ENCODE measurements around the gene EVI5. TPM values are rescaled to one million over a fixed set of nuclear protein-coding genes. Genes with fewer than 3 reads are reported as not detected.

The EVI5 gene
- total and polyA plus RNA-seq, 12 donors, result 3.6 to 63.1 (median 45.2) TPM

DNA sequence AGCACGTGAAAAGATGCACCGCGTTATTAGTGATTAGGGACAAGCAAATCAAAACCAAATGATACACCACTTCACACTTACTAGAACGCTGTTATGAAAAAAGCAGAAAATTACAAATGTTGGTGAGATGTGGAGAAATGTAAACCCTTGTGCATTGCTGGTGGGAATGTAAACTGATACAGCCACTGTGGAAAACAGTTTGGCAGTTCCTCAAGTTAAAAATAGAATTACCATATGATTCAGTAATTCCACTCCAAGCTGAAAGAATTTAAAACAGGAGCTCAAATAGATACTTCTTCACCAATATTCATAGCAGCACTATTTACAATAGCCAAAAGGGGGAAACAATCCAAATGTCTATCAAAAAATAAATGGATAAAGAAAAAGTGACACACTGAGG lies 10.3 kb upstream of the EVI5 start:
- H3K4me3 ChIP-seq, result no peak overlapping the region
- 85 to 97% (median 93%) methylated on average over 4 of the region's 4 CpGs for WGBS, 4 donors
- no peak for TF ChIP-seq POLR2A (IDR thresholded peaks at IDR 0.05)
- TF ChIP-seq, protein P1, sequence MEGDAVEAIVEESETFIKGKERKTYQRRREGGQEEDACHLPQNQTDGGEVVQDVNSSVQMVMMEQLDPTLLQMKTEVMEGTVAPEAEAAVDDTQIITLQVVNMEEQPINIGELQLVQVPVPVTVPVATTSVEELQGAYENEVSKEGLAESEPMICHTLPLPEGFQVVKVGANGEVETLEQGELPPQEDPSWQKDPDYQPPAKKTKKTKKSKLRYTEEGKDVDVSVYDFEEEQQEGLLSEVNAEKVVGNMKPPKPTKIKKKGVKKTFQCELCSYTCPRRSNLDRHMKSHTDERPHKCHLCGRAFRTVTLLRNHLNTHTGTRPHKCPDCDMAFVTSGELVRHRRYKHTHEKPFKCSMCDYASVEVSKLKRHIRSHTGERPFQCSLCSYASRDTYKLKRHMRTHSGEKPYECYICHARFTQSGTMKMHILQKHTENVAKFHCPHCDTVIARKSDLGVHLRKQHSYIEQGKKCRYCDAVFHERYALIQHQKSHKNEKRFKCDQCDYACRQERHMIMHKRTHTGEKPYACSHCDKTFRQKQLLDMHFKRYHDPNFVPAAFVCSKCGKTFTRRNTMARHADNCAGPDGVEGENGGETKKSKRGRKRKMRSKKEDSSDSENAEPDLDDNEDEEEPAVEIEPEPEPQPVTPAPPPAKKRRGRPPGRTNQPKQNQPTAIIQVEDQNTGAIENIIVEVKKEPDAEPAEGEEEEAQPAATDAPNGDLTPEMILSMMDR (IDR thresholded peaks at IDR 0.05), result no peak
- intact Hi-C loops (cut with DNase I), result no loop called here
- no peaks in the 10 kb centered on the region for H3K36me3 ChIP-seq (replicated peaks in 1 of 2)
- no peaks in the 10 kb centered on the region for H3K27me3 ChIP-seq
- DNase-seq, result no peak
- no peaks in the 10 kb centered on the region for H3K4me1 ChIP-seq (replicated peaks in 1 of 2)
- no peak overlapping the region for H3K27ac ChIP-seq
- no peaks in the 10 kb centered on the region for H3K9me3 ChIP-seq (replicated peaks in 1 of 3)

- H3K36me3 ChIP-seq (replicated peaks in 1 of 2), result no peaks in the 10 kb centered on the region
- no peak overlapping the region for H3K27ac ChIP-seq
- 68 to 83% (median 78%) methylated on average over 3 of the region's 3 CpGs for WGBS, 4 donors
- TF ChIP-seq POLR2A (IDR thresholded peaks at IDR 0.05), result no peak
- TF ChIP-seq, protein P1 (IDR thresholded peaks at IDR 0.05), result no peak
- no peak overlapping the region for H3K4me3 ChIP-seq
- H3K4me1 ChIP-seq (replicated peaks in 1 of 2), result no peaks in the 10 kb centered on the region
- H3K27me3 ChIP-seq, result no peaks in the 10 kb centered on the region
- DNase-seq, result no peak
- no peaks in the 10 kb centered on the region for H3K9me3 ChIP-seq (replicated peaks in 1 of 3)
- intact Hi-C loops (cut with DNase I), result no loop called here
Measured at GRCh38 chr1:92792340-92792782, 7.5 kb upstream of the EVI5 start.

DNA sequence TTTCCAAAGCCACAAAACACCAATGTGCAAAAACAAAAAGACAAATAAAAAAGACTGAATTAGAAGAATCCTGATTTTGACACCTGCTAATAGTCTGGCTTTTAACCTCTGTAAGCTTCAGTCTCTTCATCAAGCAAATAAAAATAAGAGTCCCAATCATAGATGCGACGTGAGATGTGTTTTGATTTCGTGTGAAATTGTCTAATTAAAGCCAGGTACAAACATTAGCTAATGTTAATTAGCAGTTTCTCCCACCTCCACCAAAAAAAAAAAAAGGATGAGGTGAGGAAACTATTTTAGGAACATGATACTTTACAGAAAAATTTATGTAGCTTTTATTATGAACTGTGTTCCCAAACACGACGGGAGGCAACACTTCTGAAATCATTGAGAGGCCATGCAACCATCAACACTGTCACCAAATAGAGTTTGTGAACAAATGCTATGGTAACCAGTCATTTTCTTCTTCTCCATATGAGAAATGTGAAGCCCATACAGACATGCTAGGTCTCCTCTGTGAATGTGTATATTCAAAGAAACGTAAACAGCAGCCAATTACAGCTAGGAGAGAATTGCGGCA lies 6.7 kb upstream of the EVI5 start:
- intact Hi-C loops (cut with DNase I), result no loop called here
- TF ChIP-seq, protein P1 (IDR thresholded peaks at IDR 0.05), result no peak
- no peak for TF ChIP-seq POLR2A (IDR thresholded peaks at IDR 0.05)
- 76 to 82% (median 80%) methylated on average over 7 of the region's 7 CpGs for WGBS, 4 donors
- H3K9me3 ChIP-seq (replicated peaks in 1 of 3), result no peaks in the 10 kb centered on the region
- H3K27me3 ChIP-seq, result no peaks in the 10 kb centered on the region
- H3K27ac ChIP-seq, result no peak overlapping the region
- H3K4me1 ChIP-seq (replicated peaks in 1 of 2), result peaks cover 0 to 2% of the 10 kb centered on the region in 2 donors
- DNase-seq, result no peak
- H3K36me3 ChIP-seq (replicated peaks in 1 of 2), result no peaks in the 10 kb centered on the region
- H3K4me3 ChIP-seq, result no peak overlapping the region

- TF ChIP-seq POLR2A (IDR thresholded peaks at IDR 0.05), result no peak
- TF ChIP-seq, protein P1 (IDR thresholded peaks at IDR 0.05), result no peak
- H3K27ac ChIP-seq, result no peak overlapping the region
- no peaks in the 10 kb centered on the region for H3K36me3 ChIP-seq (replicated peaks in 1 of 2)
- H3K4me3 ChIP-seq, result no peak overlapping the region
- intact Hi-C loops (cut with DNase I), result no loop called here
- WGBS, 4 donors, result 88 to 93% (median 89%) methylated on average over 2 of the region's 2 CpGs
- peaks cover 0 to 5% of the 10 kb centered on the region in 2 donors for H3K4me1 ChIP-seq (replicated peaks in 1 of 2)
- no peaks in the 10 kb centered on the region for H3K27me3 ChIP-seq
- DNase-seq, result no peak
- H3K9me3 ChIP-seq (replicated peaks in 1 of 3), result no peaks in the 10 kb centered on the region
Measured at GRCh38 chr1:92790867-92791266, 6.0 kb upstream of the EVI5 start.

Data from adrenal gland (tissue), 12 donors.